GM21381 (cell line): ENCODE measurements around the gene MEMO1.
"Not testable (repeated sequence)": the region's sequence is repeated elsewhere in the genome, so short reads cannot be mapped to it uniquely, and the experiment has no call there.

ENCODE experiments used
- ATAC-seq: cut with Tn5 transposase; IDR thresholded peaks from one replicate; pipeline ENCODE4 v1.9.1; 2021; ENCODE audit warnings: mild to moderate bottlenecking, moderate library complexity; ENCODE audit not compliant: unreplicated experiment

Gene MEMO1

GRCh38 chr2:31920962-31921361, 89.8 kb downstream of the MEMO1 start:
- ATAC-seq, result no peak

GRCh38 chr2:31919499-31919898, 91.3 kb downstream of the MEMO1 start:
- no peak for ATAC-seq

GRCh38 chr2:31909661-31910060, 101.1 kb downstream of the MEMO1 start:
- no peak for ATAC-seq

DNA sequence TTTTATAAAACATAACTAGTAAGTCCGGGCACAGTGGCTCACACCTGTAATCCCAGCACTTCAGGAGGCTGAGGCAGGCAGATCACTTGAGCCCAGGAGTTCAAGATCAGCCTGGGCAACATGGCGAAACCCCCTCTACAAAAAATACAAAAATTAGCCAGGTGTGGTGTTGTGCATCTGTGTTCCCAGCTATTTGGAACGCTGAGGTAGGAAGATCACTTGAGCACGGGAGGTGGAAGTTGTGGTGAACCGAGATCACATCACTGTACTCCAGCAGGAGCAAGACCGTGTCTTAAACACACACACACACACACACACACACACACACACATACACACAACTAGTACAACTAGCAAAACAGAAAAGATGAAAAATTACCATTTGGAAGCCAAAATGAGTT, 103.3 kb downstream of the MEMO1 start:
- ATAC-seq, result not testable (repeated sequence)

DNA sequence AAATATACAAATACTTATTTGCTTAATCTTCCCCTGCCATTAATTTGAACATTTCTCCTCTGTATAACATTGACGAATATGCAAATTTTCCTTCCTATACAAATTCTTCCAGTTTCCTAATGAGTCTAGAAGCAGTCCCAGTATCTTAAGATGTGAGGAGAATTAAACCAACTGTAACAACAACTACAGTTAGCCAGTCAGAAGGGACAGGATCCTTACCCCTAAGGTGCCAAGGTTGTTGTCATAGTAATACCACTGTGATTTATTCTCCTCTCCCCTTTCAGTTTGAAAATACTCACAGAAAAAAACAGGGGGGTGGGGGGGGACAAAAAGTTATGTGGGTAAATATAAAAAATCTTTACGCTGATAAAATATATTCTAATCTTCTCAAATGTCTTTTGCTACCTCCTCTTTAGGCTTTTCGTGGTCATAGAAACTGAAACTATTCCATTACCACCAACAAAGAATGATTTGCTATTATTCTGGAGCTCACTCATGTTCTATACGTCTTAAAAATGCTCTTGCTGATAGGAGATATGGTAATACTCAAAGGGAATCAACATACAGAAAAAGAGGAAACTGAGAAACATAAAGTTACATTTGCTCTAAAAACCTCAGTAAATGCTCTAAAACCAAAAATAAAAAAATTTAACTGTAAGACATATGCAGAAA, 107.6 kb downstream of the MEMO1 start:
- no peak for ATAC-seq

GRCh38 chr2:31901900-31902299, 108.9 kb downstream of the MEMO1 start:
- ATAC-seq, result no peak

GRCh38 chr2:31900156-31900555, 110.7 kb downstream of the MEMO1 start:
- not testable (repeated sequence) for ATAC-seq

- not testable (repeated sequence) for ATAC-seq
Observed at GRCh38 chr2:31898346-31898745, 112.5 kb downstream of the MEMO1 start.

DNA sequence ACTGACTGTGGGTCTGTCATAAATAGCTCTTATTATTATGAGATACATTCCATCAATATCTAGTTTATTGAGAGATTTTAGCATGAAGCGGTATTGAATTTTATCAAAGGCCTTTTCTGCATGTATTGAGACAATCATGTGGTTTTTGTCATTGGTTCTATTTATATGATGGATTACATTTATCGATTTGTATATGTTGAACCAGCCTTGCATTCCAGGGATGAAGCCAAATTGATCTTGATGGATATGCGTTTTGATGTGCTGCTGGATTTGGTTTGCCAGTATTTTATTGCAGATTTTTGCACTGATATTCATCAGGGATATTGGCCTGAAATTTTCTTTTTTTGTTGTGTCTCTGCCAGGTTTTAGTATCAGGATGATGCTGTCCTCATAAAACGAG, 113.5 kb downstream of the MEMO1 start:
- ATAC-seq, result not testable (repeated sequence)

DNA sequence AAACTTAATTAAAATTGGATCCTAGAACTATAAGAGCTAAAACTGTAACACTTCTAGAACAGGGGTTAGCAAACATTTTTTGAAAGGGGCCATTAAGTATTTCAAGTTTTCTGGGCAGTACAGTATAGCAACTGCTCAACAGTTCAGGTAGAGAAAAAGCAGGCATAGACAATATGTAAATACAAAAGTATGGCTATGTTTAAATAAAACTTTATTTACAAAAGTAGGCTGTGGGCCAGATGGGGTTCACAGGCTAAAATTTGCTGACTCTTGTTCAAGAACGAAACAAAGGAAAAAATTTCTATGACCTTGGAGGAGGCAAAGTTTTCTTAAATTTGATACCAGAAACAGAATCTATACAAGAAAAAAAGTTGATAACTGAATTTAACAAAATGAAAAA, 114.5 kb downstream of the MEMO1 start:
- no peak for ATAC-seq

- ATAC-seq, result no peak
Observed at GRCh38 chr2:31894656-31895055, 116.2 kb downstream of the MEMO1 start.

GRCh38 chr2:31893094-31893493, 117.7 kb downstream of the MEMO1 start:
- ATAC-seq, result no peak

DNA sequence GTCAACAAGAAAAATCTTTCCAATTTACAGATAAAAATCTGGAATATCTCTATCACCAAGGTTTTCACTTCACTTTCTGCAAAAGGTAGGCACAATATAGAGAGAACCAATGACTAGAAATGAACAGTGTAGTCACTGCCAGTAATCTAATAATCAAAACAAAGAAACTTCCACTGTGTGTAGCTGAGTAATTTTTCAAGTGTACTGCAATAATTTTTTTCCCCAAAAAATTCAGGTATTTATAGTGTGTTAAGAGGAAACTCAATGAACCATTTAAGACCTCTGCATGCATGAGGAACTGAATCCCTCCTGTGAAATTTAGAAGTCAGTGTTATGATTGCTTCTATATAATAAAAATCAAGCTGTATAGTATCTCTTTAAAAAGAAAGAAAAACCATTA, 121.8 kb downstream of the MEMO1 start:
- ATAC-seq, result no peak

- no peak for ATAC-seq
Observed at GRCh38 chr2:31888550-31888949, 122.3 kb downstream of the MEMO1 start.

DNA sequence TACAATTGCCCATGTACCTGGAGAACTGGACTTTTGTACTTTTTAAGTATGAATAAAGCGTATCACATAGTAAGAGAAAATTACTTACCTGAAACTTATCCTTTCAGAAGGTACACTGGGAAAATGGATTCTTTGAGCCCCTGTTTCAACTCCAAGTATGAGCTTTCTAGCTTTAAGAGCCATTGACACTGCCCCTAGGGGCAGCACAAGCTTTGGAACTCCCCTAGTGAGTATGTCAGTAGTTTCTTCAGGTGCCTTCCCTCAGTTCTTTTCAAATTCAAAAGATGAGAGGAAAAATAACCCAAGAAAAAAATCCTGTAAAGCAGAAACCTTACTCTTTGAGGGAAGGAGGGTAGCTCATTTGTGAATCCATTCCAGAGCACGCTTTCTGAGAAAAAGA, 124.1 kb downstream of the MEMO1 start:
- no peak for ATAC-seq

- no peak for ATAC-seq
Observed at GRCh38 chr2:31877008-31877407, 133.8 kb downstream of the MEMO1 start.

- ATAC-seq, result no peak
Observed at GRCh38 chr2:31874071-31874470, 136.7 kb downstream of the MEMO1 start.

- no peak for ATAC-seq
Observed at GRCh38 chr2:31865215-31865614, 145.6 kb downstream of the MEMO1 start.

DNA sequence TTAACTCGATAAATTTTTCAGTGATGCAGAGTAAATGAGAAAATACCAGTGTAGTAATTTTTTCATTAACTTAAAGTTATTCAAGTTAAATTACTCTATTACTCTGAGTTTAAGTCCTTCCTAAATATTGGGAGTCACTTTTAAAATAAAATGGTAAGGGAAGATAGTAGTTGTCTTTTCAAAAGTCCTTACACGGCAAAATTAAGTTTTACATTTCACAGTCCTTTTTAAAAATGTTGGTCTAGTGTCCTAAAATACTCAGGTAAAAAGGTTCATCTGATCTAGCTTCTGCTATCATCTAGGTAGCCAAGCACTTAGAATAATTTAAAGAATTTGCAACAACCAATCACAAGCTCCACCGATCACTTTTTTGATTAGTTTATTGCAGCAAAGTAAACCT, 146.9 kb downstream of the MEMO1 start:
- ATAC-seq, result no peak

GRCh38 chr2:31863015-31863656, 147.7 kb downstream of the MEMO1 start:
- not testable (repeated sequence) for ATAC-seq

DNA sequence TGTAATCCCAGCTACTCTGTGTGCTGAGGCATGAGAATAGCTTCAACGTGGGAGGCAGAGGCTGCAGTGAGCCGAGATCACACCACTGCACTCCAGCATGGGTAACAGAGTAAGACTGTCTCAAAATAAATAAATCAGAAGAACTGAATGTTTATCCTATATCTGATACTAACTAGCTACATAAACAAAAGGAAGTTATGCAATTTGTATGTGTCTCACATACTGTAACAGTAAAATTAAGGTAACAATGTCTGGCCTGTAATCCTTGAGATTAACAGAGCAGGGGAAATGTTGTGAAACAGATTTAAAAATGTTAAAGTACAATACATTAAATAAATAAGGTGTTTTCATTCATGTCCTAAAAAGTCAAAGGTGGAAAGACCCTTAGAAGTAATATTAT, 150.8 kb downstream of the MEMO1 start:
- ATAC-seq, result no peak

DNA sequence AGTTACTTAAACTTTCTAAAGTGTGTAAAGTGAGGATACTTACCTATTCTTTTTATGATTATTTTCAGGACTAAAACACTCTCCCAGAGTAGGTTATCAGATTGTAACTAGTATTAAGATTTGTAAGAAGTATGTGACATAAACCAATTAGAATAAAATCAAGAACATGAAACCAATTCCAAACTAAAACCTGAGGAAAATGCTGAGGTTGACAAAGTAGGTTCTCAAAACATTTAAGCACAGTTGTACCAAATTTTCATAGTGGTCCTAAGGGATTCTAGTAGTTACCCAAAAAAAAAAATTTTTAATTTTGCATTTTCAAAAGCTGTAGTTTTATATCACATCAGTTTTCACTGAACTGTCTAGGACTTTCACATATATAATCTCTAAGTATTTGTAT, 157.3 kb downstream of the MEMO1 start:
- ATAC-seq, result no peak

- not testable (repeated sequence) for ATAC-seq
Observed at GRCh38 chr2:31842150-31842549, 168.7 kb downstream of the MEMO1 start.
